NCI-H2029 treated with DMSO at 0.1 percent for 48 hours (cell line): Measurements from ENCODE around the gene TEKT2.

ENCODE experiments used
- DNase-seq: peaks from one replicate; lab custom pipeline; 2025; lab: John Stamatoyannopoulos, UW

TEKT2 gene

DNA sequence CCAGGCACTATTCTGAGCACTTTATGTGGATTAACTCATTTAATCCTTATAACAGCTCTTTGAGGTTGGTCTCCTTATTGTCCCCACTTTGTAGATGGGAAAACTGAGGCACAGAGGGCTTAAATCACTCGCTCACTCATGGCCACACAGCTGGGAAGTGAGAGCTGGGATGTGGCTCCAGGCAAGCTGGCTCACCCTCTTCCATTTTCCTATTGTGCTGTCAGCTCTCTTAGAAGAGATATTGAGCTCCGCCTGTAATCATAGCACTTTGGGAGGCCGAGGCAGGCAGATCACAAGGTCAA lies 45.0 kb downstream of the TEKT2 start:
- no peak for DNase-seq

DNA sequence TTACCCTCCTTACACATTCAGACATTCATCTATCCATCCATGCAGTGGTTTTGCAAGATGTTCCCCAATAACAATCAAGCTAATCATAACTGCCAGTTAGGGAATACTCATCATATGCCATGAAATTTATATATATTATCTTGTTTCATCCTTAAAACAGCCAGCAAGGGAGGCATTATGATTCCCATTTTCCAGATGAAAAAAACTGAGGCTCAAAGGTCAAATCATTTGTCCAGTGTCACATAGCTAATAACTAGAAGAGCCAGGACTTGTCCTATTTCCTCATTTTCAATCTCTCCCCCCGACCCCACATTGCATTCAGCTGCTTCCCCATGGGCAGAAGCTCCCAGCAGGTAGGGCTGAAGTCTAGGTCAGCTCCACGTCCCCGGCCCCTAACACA lies 48.1 kb downstream of the TEKT2 start:
- no peak for DNase-seq

DNA sequence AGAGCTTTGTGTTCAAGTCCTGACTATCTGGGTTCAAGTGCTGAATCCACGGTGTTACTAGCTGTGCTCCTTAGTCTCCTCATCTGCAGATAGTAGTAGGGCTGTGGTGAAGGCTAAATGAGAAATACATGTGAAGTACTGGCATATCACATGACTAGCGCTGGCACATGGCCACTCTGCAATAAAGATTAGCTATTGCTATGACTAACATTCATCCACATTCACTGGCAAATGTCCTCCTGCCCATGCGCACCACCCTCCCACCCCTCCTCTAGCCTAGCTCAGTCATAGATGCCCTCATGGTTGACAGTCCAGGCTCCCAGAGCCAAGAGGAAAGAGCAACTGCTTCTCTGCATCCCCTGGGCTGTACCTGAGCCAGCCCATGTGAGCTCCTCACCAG lies 49.6 kb downstream of the TEKT2 start:
- peak; percentile 51 for DNase-seq

DNA sequence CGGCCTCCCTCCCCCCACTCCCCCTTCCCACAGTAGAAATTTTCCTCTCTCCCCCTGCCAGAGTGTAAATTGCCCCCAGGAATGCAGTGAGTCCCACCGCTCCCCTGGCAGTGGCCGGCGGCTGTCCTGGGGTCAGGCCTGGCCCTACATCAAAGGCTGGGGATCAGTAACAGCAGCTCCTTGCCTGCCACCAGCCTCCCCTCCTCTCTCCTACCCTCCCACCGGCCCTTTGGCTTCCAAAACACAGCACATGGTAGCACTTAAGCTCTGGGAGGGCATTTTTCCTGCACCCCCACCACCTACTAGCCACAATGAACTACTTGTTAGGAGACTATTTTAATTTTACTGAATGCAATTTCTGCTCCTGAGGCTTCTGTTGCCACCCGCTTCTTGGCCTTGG lies 50.1 kb downstream of the TEKT2 start:
- DNase-seq, result no peak

DNA sequence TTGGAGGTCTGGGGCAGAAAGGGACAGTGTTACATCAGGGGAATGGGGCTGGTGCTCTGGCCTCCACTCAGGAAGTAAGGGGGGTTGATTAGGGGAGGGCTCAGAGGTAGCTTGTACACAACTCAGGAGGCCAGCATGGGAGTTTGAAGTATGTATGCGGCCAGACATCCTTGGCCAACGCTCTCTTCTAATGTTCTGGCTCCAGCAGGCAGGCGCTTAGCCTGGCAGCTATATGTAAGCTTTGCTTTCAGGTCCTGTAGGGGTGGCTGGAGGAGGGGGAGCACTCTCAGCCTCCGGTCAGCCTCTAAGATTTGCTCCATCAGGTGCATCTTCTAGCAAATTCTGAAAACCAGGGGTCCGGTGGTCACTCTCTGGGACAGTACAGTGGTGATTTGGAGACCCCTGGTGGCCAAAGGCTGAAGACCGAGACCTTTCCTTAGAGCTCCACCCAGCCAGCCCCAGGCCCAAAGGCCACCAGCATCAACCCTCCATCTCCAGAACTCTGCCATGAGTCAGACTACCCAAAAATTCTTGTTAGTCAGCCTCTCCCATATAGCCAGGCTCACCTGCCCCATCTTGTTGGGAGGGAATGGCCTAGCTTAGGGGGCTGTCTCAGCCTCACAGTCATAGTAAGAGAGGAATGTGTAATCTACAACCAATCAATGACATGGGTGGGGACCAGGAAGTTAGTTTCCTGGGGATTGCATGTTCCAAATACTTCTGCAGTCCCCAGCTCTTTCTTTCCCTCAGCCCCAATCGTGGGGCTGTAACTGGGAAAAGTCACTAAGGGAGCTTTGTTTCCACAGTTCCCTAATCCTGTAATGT lies 50.8 kb downstream of the TEKT2 start:
- no peak for DNase-seq

DNA sequence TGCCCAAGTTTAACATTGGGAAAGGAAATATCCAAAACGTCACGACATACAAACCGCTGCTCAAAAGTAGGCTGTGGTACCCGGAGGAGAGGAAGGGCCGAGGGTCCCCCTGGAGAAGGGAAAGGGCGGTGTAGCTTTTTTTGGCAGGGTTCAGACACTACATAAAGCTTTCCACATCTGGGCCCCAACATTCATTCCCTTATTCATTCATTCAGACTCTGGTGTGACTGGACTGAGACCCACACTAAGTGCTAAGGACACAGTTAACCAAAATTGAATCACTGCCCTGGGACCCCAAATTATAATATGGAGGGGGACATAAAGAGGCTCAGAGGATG lies 51.4 kb downstream of the TEKT2 start:
- no peak for DNase-seq

DNA sequence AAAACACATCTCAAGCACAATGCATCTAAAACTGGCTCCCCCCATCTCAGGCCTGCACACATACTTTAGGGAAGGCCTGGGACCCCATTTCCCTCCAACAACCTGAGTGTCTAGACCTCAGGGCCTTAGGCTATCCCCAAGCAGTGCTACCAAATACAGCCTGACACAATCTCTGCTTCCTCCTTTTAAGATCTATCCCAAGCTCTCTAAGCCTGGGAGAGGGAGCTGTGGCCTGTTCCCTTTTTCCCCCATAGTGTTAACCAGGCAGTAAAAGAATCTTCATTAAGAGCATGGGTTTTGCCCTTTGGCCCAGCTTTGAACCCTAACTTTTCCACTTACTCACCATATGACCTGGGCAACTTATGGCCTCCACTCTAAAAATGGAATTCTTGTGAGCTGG lies 51.9 kb downstream of the TEKT2 start:
- no peak for DNase-seq

DNA sequence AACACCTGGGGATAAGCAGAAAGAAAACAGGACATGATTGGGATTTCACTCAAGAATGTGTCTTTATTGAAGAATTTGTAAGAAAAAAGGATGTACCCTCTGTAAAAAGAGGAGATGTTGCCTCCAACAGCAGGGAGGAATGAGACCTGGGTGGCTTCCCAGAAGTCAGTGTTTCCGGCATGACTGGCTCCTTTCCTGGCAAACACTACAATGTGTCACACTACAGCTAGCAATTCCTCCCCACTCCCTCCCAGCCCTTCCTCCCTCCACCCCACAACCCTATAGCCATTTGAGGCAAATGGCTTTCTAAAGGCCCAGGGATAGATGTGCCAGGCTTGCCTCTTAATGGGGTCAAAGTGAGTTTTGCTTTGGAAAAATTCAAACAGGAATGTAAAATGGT lies 52.6 kb downstream of the TEKT2 start:
- peak; percentile 8 for DNase-seq

DNA sequence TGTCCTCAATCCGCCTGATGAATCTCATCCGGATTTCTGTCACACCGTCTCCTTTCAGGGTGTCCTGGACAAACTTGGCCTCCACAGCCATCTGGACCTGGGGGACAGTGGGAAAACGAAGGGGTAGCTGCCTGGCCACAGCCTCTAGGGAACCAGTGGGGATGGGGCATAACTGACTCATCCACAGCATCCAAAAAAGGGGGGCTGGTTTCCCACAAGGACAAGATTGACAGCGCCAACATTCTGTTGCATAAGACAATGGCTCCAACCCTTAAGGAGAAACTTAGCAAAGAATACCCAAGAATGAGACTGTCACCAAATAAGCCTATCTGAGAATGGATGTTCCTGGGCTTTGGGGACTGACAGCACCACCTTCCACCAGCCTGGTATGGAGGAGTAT lies 53.3 kb downstream of the TEKT2 start:
- DNase-seq, result no peak

DNA sequence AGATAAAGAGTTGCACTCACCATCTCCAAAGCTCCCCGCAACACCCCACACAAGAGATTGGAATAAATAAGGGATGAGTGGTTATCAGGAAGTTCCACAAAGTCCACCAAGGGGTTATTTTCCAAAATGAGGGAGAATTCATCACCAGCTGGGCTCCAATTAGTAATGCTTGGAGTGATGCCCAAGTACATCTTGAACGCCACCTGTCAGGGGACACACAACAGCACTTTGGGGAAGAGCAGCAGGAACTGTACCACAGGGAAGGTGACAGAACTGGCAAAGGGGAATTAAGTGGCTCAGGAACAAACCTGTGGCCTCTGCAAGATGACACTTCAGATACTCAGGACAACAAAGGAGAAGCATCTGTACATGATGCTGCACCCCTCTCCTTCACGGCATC lies 53.9 kb downstream of the TEKT2 start:
- peak; percentile 60 for DNase-seq
